Fibroblast of lung (primary cell): Measurements from ENCODE around the gene HOXA13. TPM values are rescaled to one million over a fixed set of nuclear protein-coding genes. Genes with fewer than 3 reads are reported as not detected.

Experiments
- DNase-seq, 2 donors: peaks; one replicate each; pipeline versions ENCODE4 v3.0.0 to v3.0.0-alpha.2; 2010; ENCODE audit warnings: low read depth in 2 of 2
- H2AFZ ChIP-seq: 2 replicates; pipeline ENCODE4 v1.5.1; 2012; ENCODE audit warnings: low read length, control low read depth, inconsistent platforms
- H3K27ac ChIP-seq: 2 replicates; pipeline ENCODE4 v1.5.1; 2011; ENCODE audit warnings: low read length, control low read depth; ENCODE audit not compliant: insufficient read depth
- H3K27me3 ChIP-seq: 2 replicates; pipeline ENCODE4 v1.5.1; 2011; ENCODE audit warnings: mild to moderate bottlenecking, low read length; ENCODE audit not compliant: control insufficient read depth, insufficient read depth
- H3K36me3 ChIP-seq: 2 replicates; pipeline ENCODE4 v1.5.1; 2011; ENCODE audit warnings: low read length; ENCODE audit not compliant: control insufficient read depth, insufficient read depth
- H3K4me1 ChIP-seq: 2 replicates; pipeline ENCODE4 v1.5.1; 2011; ENCODE audit warnings: low read length; ENCODE audit not compliant: control insufficient read depth, insufficient read depth; ENCODE audit errors: extremely low read depth
- H3K4me2 ChIP-seq: 2 replicates; pipeline ENCODE4 v1.5.1; 2011; ENCODE audit warnings: low read length, control low read depth; ENCODE audit not compliant: insufficient read depth; ENCODE audit errors: extremely low read depth
- H3K4me3 ChIP-seq, 4 experiments: fragments of 200-600 bp in 1 of 4; sonication (generic) in 1 of 4; replicated peaks in 1 of 4; 2 replicates each; pipeline ENCODE4 v1.5.1; 2011 to 2016; ENCODE audit warnings: low read length in 4 of 4, low read depth in 3 of 4, mild to moderate bottlenecking in 3 of 4, control low read depth in 2 of 4, inconsistent platforms in 1 of 4, mixed read lengths in 1 of 4; ENCODE audit not compliant: insufficient read depth in 1 of 4; ENCODE audit errors: control extremely low read depth in 1 of 4
- H3K79me2 ChIP-seq: 2 replicates; pipeline ENCODE4 v1.5.1; 2012; ENCODE audit warnings: mild to moderate bottlenecking, low read length, inconsistent platforms; ENCODE audit not compliant: control insufficient read depth, insufficient read depth
- H3K9ac ChIP-seq: 2 replicates; pipeline ENCODE4 v1.5.1; 2011; ENCODE audit warnings: mild to moderate bottlenecking, low read length, control low read depth; ENCODE audit not compliant: insufficient read depth
- H3K9me3 ChIP-seq: 2 replicates; pipeline ENCODE4 v1.5.1; 2012; ENCODE audit warnings: low read depth, low read length; ENCODE audit not compliant: control insufficient read depth, insufficient read depth
- H4K20me1 ChIP-seq: 2 replicates; pipeline ENCODE4 v1.5.1; 2011; ENCODE audit warnings: low read length; ENCODE audit not compliant: control insufficient read depth, insufficient read depth; ENCODE audit errors: extremely low read depth
- EZH2 ChIP-seq: IDR thresholded peaks from 2 replicates; pipeline ENCODE4 v1.5.1; 2012; ENCODE audit warnings: low read length, control low read depth, mild to moderate bottlenecking; ENCODE audit errors: missing control alignments
- polyA plus RNA-seq, 2 donors: library from polyadenylated mRNA; depleted of rRNA in 1 of 2; stranded (reverse) in 1 of 2; unstranded in 1 of 2; fragments of >200 nt; gene quantifications; 2 replicates each; pipeline ENCODE4 v1.2.1, GENCODE V29; 2011 to 2012; ENCODE audit warnings: missing spikeins in 1 of 2
- total RNA-seq: library from RNA; depleted of rRNA; stranded (reverse); fragments of >200 nt; gene quantifications from 2 replicates; pipeline ENCODE4 v1.2.1, GENCODE V29; 2014
- TF ChIP-seq, protein P1 (sequence below), 2 donors: IDR thresholded peaks in 1 of 2; conservative IDR thresholded peaks in 1 of 2; 1 replicate in 1 of 2; 2 replicates in 1 of 2; pipeline ENCODE4 v1.5.1; 2011 to 2012; ENCODE audit warnings: low read length in 2 of 2, control low read depth in 1 of 2, inconsistent platforms in 1 of 2, low read depth in 1 of 2, mild to moderate bottlenecking in 1 of 2

The HOXA13 gene
- total and polyA plus RNA-seq, 2 donors (not counting 1 experiment from before 2014, with no cell fraction given): not detected

DNA sequence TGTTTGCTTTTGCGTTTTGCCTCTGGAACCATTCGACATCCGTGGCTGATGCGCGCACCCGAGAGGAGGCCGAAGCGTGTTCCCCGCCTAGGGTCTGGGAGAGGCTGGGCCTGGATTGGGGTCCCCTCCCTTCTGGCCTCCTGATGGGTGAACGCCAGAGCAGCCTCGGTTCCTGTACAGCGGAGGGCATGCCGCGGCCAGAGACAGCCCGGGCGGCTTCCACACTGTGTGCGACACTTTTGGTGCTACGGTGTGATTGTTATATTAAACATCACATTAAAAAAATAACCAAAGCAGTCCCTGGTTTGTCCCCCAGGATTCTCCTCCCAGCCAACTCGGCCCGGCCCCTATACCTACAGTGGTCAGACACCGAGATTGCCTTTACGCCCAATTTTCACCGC, 39.7 kb downstream of the HOXA13 start:
- Histone ChIP-seq H3K27ac (no peak overlapping the region), H3K79me2 (no peaks in the 10 kb centered on the region), H3K27me3 (peaks cover 18% of the 10 kb centered on the region), H3K9ac (no peak overlapping the region), H4K20me1 (no peaks in the 10 kb centered on the region), H3K36me3 (no peaks in the 10 kb centered on the region), H3K4me1 (peaks cover 4% of the 10 kb centered on the region), H3K4me2 (peak overlapping the region; percentile 75), H3K4me3 (peak overlapping the region in 1 of 4 experiments; percentile 74), H3K9me3 (no peaks in the 10 kb centered on the region), H2AFZ (peak overlapping the region; percentile 44)
- TF ChIP-seq, protein P1, sequence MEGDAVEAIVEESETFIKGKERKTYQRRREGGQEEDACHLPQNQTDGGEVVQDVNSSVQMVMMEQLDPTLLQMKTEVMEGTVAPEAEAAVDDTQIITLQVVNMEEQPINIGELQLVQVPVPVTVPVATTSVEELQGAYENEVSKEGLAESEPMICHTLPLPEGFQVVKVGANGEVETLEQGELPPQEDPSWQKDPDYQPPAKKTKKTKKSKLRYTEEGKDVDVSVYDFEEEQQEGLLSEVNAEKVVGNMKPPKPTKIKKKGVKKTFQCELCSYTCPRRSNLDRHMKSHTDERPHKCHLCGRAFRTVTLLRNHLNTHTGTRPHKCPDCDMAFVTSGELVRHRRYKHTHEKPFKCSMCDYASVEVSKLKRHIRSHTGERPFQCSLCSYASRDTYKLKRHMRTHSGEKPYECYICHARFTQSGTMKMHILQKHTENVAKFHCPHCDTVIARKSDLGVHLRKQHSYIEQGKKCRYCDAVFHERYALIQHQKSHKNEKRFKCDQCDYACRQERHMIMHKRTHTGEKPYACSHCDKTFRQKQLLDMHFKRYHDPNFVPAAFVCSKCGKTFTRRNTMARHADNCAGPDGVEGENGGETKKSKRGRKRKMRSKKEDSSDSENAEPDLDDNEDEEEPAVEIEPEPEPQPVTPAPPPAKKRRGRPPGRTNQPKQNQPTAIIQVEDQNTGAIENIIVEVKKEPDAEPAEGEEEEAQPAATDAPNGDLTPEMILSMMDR (conservative IDR thresholded peaks at IDR 0.05 in 1 of 2, IDR thresholded peaks at IDR 0.05 in 1 of 2; ENCODE audit: low read depth in 1 of 2, low read length in 2 of 2): no peak
- TF ChIP-seq EZH2: no peak
- no peak for DNase-seq

DNA sequence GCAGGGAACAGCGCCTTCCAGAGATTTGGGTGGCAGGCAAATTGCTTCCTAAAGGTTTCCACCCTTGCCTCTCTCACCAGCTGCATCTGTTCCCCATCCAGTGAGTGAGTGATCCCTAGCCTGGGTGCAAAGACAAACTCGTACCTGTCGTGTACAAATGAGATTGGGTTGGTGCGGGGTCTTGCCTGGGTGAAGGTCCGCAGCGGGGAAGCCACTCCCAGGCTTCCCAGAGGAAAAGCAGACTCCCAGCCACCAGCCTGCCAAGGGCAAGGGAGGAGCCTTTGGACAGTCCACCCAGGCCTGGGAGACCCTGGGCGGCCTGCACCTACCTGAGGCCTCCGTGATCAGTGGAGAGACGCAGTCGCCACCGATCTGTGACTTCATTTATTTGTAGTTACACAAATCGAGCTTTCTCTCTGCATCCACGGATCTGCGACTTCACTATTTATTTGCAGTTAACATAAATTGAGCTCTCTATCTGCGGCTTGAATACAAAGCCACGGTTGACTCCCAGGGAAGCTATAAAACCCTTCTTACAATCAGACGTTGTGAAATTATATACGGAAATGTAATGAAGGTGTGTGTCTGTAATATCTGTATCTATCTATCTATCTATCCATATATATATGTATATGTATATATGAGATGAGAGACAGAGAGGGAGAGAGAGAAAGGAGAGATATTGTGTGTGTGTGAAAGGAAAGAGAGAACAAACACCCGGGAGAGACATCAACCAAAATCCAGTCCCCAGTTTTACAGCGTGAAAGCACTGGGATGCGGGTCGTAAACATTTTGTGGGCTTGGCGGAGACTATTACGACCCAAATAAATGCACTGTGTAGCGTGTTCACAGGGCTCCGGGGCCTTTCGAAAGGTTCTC, 40.4 kb downstream of the HOXA13 start:
- Histone ChIP-seq H3K36me3 (no peaks in the 10 kb centered on the region), H3K9ac (no peak overlapping the region), H3K79me2 (no peaks in the 10 kb centered on the region), H3K9me3 (no peaks in the 10 kb centered on the region), H3K4me1 (peaks cover 4% of the 10 kb centered on the region), H2AFZ (no peak overlapping the region), H3K4me2 (no peak overlapping the region), H3K27me3 (peaks cover 11% of the 10 kb centered on the region), H4K20me1 (no peaks in the 10 kb centered on the region), H3K4me3 (no peak overlapping the region), H3K27ac (no peak overlapping the region)
- TF ChIP-seq EZH2: no peak
- TF ChIP-seq, protein P1 (conservative IDR thresholded peaks at IDR 0.05 in 1 of 2, IDR thresholded peaks at IDR 0.05 in 1 of 2; ENCODE audit: low read depth in 1 of 2, low read length in 2 of 2): no peak
- DNase-seq: no peak

DNA sequence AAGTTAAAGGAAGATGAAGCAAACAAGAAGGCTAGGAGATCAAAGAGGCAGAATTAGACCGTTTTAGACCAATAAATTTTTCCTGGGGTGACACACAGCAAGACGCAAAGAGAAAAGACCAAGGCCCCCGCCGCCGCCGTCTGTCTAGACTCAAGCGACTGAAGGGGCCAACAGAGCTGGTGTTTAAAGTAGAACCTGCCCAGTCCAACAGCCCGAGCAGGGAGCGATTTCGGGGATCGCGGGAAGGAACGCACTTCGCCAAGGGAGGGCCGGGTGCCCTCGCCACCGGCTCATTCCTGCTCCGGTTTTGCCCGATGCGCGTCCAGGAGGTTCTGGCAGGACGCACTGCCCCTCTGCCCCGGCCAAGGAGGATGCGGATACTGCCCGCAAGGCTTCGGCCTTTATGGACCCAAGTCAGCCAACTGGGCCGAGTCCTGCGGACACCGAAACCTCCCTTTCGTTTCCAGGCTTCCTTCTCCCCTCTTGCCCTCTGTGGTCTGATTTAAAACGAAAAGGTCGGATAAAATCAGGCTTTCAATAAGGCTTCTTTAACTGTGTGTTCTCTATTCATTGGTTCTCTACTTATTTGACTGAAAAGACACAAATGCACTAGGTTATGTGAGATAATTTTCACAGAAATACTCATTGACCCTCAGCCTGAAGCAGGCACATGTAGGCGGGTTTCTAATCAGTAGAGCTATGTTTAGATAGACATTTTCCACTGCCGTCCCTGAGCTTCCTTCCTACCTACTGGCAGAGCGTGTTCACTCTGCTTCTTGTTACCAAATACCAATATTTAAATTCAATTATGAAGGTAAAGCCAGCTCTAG, 41.2 kb downstream of the HOXA13 start:
- no peak for DNase-seq
- H4K20me1 ChIP-seq: no peaks in the 10 kb centered on the region
- peaks cover 4% of the 10 kb centered on the region for H3K27me3 ChIP-seq
- H3K79me2 ChIP-seq: no peaks in the 10 kb centered on the region
- TF ChIP-seq, protein P1 (conservative IDR thresholded peaks at IDR 0.05 in 1 of 2, IDR thresholded peaks at IDR 0.05 in 1 of 2; ENCODE audit: low read depth in 1 of 2, low read length in 2 of 2): no peak
- no peak for TF ChIP-seq EZH2
- no peaks in the 10 kb centered on the region for H3K36me3 ChIP-seq
- no peak overlapping the region for H3K9ac ChIP-seq
- peaks cover 4% of the 10 kb centered on the region for H3K4me1 ChIP-seq
- no peak overlapping the region for H2AFZ ChIP-seq
- H3K9me3 ChIP-seq: no peaks in the 10 kb centered on the region
- H3K4me2 ChIP-seq: no peak overlapping the region
- no peak overlapping the region for H3K27ac ChIP-seq
- no peak overlapping the region for H3K4me3 ChIP-seq
